ENCODE results near the gene LPP.

The LPP gene

GRCh38 chr3:188453431-188454384 is 299.8 kb downstream of the LPP start:
- no peak for DNase-seq

GRCh38 chr3:188455748-188456147 is 301.8 kb downstream of the LPP start:
- DNase-seq = no peak

- DNase-seq = no peak
Measured at GRCh38 chr3:188458756-188459155, 304.8 kb downstream of the LPP start.

GRCh38 chr3:188465311-188465710 is 311.4 kb downstream of the LPP start:
- DNase-seq = no peak

GRCh38 chr3:188468196-188468595 is 314.2 kb downstream of the LPP start:
- no peak for DNase-seq

GRCh38 chr3:188468662-188469061 is 314.7 kb downstream of the LPP start:
- DNase-seq = no peak

- no peak for DNase-seq
Measured at GRCh38 chr3:188469228-188469885, 315.4 kb downstream of the LPP start.

GRCh38 chr3:188470508-188471130 is 316.7 kb downstream of the LPP start:
- no peak for DNase-seq

- DNase-seq = no peak
Measured at GRCh38 chr3:188471723-188472122, 317.8 kb downstream of the LPP start.

GRCh38 chr3:188472336-188472735 is 318.4 kb downstream of the LPP start:
- no peak for DNase-seq

- no peak for DNase-seq
Measured at GRCh38 chr3:188473045-188473444, 319.1 kb downstream of the LPP start.

GRCh38 chr3:188473591-188474288 is 319.8 kb downstream of the LPP start:
- no peak for DNase-seq

GRCh38 chr3:188476935-188477334 is 323.0 kb downstream of the LPP start:
- DNase-seq = no peak

- DNase-seq = no peak
Measured at GRCh38 chr3:188480011-188480410, 326.1 kb downstream of the LPP start.

GRCh38 chr3:188482929-188483328 is 329.0 kb downstream of the LPP start:
- DNase-seq = no peak

GRCh38 chr3:188486126-188486525 is 332.2 kb downstream of the LPP start:
- DNase-seq = no peak

- no peak for DNase-seq
Measured at GRCh38 chr3:188486952-188487351, 333.0 kb downstream of the LPP start.

GRCh38 chr3:188487652-188488051 is 333.7 kb downstream of the LPP start:
- no peak for DNase-seq

- DNase-seq = no peak
Measured at GRCh38 chr3:188488801-188489200, 334.8 kb downstream of the LPP start.

- no peak for DNase-seq
Measured at GRCh38 chr3:188489639-188490405, 335.9 kb downstream of the LPP start.

- no peak for DNase-seq
Measured at GRCh38 chr3:188490416-188490815, 336.5 kb downstream of the LPP start.

GRCh38 chr3:188491276-188491687 is 337.3 kb downstream of the LPP start:
- DNase-seq = no peak

All from GOT3 (cell line).